Activated CD8-positive, alpha-beta memory T cell treated with anti-CD3 and anti-CD28 coated beads for 24 hours (primary cell): ENCODE results near the gene PLCG1.

ENCODE experiments used
- DNase-seq: peaks from one replicate; pipeline ENCODE4 v3.0.0-alpha.2; 2020

Gene PLCG1

DNA sequence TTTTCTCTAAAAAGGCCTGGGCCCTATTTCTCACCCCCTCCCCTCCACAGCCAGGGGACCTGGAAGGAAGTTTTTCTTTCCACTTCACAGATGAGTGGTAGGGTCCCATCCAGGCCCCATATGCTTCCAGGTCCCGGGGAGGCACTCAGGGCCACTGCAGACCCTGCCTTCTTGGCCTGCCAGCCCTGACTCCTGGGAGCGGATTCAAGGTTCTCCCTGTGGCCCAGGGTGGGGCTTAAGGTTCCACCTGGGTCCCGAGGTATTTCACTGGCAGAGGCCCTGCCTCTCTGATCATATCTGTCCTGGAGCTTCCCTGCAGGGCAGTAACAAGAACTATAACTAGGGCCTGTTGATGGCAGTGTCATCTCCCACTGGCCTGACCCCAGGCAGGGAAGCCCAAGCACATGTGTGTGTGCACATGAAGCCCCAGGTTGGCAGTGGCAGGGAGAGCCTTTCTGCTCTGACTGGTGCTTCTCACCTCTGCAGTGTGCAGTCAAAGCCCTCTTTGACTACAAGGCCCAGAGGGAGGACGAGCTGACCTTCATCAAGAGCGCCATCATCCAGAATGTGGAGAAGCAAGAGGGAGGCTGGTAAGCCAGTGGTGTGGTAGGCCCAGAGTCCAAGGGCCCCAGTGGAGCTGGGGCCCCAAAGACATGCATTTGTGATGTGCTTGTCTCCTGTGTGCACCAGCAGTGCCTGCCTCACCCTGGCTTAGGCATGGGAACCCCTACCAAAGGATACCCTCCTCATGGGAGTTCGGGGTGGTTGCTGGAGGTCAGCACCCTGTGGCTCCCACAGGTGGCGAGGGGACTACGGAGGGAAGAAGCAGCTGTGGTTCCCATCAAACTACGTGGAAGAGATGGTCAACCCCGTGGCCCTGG, 31.2 kb downstream of the PLCG1 start:
- DNase-seq = peak; percentile 55

DNA sequence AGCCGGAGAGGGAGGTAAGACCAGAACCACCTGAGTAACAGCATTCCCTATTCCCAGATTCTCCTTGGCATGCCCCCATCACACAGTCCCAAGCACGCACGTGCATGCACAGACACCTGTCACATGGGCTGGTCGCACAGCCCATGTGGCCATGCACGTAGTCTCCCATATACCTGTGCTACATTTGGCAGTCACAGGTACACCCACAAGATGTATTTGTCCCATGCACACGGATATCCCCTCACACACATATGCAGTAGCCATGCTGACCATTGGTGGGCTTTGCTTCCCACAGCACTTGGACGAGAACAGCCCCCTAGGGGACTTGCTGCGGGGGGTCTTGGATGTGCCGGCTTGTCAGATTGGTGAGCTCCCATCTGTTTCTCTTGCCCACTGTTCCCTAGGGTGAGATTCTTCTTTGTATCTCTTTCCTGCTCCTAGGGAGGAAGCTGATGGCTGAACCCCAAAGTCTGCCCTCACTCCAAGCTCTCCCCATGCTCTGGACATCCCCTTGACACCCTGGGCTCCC, 31.9 kb downstream of the PLCG1 start:
- DNase-seq = peak; percentile 52

DNA sequence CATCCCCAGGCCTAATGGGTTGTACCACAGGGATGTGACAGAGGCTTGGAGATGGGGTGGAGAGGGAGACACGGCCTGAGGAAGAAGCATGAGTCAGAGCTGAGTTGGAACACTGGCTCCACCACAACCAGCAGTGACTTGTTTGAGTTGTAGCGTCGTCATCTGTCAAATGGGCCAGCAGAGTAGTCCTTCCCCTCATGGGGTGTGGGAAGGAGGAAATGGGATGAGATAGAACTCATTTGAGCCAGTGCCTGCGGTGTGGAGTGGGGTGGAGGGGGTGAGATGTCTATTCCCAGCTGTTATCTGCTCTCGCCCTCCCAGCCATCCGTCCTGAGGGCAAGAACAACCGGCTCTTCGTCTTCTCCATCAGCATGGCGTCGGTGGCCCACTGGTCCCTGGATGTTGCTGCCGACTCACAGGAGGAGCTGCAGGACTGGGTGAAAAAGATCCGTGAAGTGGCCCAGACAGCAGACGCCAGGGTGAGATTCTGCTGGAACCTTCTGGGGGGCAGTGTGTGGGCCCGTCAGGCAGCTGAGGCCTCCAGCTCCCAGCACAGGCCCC, 32.5 kb downstream of the PLCG1 start:
- no peak for DNase-seq

DNA sequence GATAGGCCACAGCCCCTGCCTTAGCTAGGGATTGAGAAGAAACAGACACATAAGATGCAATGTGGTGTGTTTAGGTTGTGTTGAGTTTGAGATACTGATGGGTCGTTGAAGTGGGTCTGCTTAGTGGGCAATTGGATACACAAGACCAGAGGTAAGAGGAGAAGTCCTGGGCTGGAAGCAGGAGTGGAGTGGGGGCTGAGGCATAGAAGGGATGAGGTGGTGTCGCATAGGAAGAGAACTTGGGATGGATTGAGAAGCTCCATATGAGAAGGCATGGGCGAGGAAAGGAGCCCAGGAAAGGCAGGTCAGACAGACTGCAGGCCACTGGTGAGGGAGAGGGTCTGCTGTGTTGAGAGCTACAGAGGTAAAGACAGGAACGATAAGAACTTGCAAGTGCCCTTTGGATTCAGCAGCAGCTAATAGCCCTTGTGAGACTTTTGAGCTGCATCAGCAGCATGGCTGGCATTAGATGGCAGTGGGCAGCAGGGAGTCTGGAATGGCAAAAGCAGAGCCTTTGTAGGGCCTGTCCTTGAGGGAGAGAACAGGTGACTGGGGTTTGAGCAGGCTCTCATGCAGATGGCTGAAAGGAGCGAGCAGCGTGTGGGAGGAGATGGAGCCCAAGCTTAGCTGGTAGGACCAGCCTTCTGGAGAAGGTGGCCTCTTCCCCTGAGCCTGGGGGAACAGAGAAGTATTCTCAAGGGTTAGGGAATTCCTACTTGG, 33.2 kb downstream of the PLCG1 start:
- DNase-seq = no peak

DNA sequence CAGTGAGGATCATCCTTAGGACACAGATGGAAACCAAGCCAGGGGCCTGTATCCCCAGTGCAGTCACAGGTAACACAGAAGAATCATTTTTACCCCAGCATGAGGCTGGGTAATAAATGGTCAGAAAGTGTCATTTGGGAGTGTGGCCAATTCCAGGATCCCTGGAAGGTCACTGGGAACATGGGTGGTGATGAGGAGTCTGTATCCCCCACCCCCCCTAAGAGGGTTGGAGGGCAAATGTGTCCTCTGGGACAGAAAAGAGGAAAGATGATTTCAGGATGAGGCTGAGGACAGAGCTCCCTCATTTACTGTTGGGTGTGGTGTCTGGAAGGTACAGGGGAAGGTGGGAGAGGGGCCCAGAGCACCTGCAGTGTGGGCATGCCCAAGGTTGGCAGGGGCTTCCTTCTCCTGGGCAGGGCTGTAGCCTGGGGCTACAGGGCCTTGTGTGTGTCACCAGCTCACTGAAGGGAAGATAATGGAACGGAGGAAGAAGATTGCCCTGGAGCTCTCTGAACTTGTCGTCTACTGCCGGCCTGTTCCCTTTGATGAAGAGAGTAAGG, 34.5 kb downstream of the PLCG1 start:
- no peak for DNase-seq

DNA sequence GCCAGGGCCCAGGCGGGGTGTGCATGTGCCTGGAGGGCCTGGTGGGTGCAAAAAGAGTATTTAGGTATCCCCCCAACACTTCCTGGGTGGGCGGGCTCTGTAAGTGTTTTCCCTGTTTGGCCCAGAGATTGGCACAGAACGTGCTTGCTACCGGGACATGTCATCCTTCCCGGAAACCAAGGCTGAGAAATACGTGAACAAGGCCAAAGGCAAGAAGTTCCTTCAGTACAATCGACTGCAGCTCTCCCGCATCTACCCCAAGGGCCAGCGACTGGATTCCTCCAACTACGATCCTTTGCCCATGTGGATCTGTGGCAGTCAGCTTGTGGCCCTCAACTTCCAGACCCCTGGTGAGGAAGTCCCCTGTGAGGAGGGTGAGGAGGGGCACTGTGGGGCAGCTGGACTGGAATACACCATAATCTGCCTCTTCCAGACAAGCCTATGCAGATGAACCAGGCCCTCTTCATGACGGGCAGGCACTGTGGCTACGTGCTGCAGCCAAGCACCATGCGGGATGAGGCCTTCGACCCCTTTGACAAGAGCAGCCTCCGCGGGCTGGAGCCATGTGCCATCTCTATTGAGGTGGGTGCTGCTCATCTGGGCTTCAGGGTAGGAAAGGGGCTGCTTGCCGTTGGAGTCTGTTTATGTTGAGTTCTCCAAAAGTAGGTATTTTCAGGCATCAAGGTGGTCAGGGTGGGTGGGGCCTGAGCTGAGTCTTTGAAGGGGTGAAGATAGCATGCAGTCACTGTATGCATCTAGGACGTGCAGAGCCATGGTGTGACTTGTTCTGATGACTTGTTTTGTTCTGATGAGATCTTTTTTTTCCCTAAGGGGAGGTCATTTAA, 35.2 kb downstream of the PLCG1 start:
- peak; percentile 60 for DNase-seq

DNA sequence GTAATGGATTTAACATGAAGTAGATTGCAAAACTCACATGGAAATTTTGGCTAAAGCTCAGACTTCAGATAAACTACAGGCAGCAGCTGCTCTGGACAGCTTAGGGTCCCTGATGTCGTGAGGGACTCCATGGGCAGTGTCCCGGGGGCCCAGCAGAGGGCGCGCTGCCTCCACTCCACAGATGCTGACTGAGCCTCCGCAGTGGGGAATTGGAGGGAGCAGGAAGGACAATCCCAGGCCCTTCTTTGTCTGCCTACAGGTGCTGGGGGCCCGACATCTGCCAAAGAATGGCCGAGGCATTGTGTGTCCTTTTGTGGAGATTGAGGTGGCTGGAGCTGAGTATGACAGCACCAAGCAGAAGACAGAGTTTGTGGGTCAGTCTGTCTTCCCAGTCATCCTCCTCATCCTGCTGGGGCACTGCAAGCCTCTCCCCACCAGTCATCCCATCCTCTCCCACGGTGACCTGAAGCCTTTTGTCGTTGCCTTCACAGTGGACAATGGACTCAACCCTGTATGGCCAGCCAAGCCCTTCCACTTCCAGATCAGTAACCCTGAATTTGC, 35.9 kb downstream of the PLCG1 start:
- DNase-seq = peak; percentile 89

DNA sequence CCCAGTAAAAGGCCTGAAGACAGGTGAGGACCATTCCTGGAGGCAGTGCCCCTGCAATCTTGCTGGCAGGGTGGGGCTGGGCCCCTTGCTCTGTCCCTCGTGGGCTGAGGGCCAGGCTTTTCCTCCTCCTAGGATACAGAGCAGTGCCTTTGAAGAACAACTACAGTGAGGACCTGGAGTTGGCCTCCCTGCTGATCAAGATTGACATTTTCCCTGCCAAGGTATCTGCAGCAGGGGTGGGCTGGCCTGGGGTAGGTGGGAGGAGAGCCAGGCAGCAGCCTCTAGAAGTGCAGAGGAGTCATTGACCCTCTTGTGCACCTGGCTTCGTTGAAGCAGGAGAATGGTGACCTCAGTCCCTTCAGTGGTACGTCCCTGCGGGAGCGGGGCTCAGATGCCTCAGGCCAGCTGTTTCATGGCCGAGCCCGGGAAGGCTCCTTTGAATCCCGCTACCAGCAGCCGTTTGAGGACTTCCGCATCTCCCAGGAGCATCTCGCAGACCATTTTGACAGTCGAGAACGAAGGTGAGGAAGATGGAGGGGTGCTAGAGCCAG, 36.5 kb downstream of the PLCG1 start:
- no peak for DNase-seq

DNA sequence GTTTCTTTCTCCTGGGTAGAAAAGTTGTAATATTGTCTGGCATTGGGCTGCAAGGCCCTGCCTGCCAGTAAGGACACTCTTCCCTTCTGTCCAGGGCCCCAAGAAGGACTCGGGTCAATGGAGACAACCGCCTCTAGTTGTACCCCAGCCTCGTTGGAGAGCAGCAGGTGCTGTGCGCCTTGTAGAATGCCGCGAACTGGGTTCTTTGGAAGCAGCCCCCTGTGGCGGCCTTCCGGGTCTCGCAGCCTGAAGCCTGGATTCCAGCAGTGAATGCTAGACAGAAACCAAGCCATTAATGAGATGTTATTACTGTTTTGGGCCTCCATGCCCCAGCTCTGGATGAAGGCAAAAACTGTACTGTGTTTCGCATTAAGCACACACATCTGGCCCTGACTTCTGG, 37.0 kb downstream of the PLCG1 start:
- no peak for DNase-seq

DNA sequence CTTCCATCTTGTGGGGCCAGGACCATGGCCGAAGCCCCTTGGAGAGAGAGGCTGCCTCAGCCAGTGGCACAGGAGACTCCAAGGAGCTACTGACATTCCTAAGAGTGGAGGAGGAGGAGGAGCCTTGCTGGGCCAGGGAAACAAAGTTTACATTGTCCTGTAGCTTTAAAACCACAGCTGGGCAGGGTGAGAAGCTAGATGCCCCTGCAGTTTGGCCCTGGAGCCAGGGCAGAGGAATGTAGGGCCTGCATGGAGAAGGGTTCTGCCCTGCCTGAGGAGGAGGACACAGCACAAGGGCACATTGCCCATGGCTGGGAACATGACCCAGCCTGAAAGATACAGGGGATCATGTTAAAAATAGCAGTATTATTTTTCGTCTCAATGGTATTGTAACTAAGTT, 37.4 kb downstream of the PLCG1 start:
- DNase-seq = no peak

DNA sequence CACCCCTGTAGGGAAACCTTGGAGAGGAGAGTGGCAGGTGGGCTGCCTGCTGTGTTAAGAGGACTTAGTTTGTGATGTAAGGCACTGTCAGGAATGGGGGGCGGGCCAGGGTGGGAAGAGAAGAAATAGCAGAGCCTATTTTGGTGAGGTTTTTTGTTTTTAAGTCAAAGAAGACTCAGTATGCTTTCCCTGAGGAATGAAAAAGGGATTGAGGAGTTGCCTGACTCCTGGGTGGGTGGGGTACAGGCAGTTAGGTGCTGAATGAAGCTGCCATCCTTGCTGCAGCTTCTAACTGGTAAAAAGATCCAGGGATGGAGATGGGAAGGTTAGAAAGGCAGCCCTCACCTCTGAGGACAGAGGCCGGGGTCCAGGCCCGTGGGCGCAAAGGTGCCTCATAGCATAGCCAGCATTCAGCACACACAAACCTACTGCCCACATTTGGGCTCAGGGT, 37.9 kb downstream of the PLCG1 start:
- DNase-seq = no peak

DNA sequence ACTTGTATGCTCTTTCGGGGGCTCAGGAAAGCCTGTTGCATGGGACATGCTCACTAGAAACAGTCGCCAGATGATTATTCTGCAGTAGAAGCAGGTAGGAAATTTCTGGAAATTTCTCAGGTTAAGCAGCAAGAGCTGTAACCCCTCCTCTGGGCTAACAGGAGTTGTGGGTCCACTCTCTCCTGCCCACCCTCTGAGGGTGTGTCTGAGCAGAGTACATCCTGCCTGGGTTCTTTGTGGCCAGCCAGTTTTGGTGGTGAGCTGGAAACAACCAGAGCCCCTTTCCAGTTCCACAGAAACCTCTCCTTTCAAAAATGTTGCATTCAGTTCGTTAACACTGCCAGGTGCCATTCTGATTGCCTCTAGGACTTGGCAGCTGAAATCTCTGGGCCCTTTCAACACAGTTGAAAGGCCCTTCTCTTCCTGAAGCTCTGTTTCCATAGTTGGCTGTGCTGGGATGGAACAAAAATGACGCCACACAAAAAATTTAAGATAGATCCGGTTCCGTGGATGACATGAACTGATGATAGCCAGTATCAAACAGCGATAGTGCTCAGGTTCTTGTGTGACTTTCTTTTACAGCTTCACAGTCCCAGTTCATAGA, 38.5 kb downstream of the PLCG1 start:
- DNase-seq = no peak

DNA sequence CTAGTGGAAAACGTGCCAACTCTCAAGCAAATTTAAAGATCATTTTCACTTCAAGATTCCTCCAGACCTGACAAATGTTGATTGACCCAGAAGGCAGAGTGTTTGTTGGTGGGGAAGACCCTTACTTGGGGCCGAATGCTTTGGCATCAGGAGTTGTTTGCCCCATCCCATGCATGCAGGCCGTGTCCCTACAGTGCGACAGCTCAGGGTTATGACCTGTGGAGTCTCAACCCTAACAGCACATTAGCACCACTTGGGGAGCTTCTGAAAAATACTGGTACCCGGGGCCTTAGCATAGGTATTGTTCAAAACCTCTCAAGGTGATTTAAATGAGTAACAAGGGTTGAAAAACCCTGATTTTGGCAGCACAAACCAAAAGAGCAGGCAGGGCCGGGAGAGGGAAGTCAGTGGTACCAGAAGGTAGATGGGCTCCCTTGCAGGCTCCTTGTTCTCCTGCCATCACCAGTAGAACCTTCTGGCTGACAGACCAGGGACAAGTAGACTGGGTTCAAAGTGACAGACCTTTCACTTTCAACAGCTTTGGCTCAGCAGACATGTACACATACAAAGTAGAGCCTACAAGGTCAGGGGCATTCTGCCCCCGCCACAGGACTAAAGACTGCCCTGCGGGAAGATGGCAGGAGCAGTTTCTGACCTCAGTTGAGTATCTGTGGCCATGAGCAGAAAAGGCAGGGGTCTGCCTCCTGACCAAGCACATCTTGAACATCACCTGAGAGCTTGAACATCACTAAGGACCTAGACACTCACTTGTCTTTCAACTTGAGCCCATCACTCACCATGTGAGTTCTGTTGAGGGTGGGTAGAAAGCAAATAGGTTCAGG, 39.6 kb downstream of the PLCG1 start:
- no peak for DNase-seq

DNA sequence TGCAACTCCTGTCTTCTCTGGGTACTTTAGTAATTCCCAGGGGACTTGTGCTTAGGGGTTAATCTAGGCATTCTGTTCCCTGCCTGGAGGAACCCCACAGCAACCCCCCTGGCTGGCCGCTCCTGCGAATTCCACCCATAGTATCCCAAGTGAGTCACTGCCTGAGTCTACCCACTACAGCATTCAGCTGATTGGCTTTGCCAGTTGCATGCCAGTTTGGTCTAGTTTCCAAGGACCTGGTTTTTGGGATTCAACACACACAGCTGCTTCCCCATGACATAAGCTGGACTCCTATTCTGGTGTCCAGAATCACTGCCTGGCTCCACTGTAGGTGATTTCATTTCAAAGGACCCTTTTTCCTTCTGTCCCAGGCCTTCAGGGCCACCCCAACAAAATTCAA, 40.3 kb downstream of the PLCG1 start:
- no peak for DNase-seq

DNA sequence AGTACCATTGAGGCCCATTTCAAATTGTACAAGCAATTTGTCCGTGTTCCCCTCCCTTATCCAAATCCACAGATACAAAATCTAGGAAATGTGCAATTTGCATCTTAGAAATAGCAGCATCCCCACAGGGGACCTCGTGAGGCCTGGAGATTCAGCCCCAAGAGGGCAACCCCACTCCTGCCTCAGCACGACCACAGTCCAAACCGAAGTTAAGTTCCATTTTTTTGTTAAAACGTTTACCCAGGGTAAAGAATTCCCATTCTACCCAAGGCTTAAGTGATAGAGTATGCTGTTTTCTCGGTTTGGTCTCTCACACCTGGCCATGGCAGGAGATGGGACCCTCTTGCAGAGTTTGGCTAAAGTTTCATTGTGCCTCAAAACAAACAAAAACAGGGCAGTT, 41.2 kb downstream of the PLCG1 start:
- DNase-seq = peak; percentile 9

DNA sequence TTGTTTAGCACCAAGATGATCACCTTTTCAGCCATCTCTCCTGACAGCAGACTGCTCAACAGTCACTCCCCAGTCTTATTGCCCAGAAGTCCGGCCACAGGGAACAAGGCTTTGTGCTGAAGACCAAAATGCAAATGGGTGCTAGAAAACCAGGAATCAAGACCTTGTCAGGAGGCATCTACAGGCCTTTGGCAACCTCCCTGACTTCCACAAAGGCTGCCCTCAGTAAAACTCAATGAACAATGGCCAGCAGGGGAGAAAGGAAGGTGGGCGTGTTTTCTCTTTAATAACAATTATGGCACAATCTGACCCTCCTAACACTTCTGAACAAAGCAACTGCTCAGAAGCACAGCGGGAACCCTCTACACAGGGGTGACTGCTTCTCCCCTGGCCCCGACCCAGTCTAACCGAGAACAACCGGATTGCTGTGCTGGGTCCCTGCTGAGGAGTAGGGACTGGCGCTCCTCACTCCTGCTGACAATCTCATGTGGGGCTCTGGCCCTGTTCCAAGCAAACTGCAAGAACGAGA, 41.6 kb downstream of the PLCG1 start:
- peak; percentile 42 for DNase-seq

DNA sequence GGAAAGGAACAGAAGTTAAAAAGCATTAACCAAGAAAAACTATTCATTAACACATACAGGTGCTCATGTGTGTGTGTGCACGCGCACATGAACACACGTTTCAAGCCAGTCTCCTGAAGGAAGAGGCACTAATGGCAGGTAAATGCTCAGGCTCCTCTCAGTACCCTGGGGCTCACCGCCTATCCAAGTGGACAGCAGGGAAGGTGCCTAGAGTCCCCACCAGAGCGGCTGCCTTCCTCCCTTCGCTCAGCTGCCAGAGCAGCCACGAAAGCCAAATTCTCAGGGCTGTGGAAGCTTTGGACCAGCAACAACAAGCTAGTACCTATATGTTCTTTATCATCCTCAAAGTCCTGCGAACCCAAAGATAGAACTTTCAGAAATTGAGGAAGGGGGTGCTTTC, 42.6 kb downstream of the PLCG1 start:
- DNase-seq = peak; percentile 40

DNA sequence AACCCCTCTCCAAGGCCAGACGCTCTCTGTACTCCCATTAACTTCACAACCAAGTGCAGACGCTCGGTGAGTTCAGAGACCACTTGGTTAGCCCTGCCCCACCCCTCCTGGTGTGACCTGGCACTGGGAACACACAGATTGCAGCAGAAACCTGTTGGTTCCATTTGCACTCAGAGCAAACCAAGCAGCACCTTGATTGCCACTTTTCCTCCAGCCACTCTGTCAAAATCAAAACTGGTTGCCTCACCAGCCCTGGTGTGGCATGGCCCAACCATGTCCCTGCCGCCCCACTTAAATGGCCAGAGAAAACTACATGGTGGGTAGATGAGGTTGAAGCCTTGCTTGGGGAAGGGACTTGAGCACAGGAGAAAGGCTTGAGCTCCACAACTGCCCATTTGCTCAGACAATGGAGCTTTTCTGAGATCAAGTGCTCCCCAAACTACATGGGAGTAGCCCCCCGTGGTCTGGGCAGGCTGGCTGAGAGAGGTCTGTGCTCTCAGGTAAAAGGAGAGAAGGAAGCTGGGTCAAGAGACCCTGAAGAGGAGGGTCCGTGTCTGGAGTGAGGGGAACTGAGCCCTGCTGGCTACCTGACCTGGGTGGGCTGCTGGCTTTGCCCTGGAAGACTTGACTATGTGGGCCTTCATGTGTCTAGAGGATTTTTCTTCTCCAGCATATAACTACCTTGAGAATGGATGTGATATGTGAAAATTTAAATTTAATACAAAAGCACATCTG, 43.4 kb downstream of the PLCG1 start:
- DNase-seq = peak; percentile 56

DNA sequence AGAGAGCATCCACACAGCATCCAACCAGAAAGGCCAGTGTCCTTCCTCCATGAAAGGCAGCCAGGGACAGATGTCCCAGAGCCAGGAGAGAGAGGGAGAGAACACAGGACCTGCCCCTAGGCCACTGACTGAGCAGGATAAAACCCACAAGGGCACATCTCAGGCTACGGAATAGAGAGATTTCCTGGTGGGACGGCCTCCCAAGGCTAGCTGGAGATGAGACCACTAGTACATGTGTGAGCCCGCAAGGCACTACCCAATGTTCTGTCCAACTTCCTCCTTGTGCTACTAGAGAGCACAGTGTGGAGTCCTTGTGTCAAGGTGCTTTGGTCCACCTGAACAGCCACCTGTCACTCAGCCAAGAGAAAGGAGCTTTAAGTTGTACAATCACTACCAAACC, 44.2 kb downstream of the PLCG1 start:
- DNase-seq = peak; percentile 52
